Stimulated activated CD8-positive, alpha-beta memory T cell treated with anti-CD3 and anti-CD28 coated beads, Interleukin-12 subunit alpha, Interleukin-12 subunit beta, amount 100 ng/mL, for 4 hours (primary cell): Measurements from ENCODE around the gene SMARCB1.

Source experiments
- DNase-seq: peaks from one replicate; pipeline ENCODE4 v3.0.0-alpha.2; 2020; ENCODE audit warnings: low read depth

Gene SMARCB1

DNA sequence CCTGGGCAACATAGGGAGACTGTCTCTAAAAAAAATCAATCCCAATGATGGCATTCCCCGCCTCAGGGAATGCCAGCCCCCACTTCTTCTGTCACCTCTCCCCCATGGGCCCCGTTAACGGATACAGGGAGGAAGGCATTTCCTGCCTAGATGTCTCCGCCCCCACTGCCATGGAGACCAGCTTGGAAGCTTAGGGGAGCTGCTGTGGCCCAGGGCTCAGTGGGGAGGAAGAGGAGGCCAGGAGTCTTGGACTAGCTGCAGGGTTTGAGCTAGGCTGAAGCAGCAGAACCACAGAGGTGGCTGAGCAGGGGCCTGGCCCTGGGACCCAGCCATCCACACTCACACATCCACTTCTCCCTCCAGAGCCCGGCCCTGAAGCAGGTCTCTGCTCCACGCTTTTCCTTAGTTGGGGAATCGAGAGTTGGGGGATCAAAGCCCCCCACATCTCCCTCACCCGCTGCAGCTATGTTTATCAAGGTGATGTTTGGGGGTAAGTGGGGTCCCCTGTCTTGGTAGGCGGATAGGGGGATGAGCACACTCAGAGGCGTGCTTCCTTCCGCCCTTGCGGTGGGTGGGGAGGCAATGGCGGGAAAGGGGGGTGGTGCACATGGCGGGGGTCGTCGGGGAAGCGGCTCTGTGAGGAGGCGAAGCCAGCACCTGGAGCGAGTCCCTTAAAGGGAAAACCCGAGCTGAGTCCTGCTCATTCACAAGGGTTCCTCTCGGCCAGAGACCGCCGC lies 23.8 kb upstream of the SMARCB1 start, which contains the start of gene C22orf15:
TSS of gene C22orf15 (plus strand) at position 149 of the 737 bp plus-strand sequence. CDS start at position 466, 317 bp downstream.
- no peak for DNase-seq

DNA sequence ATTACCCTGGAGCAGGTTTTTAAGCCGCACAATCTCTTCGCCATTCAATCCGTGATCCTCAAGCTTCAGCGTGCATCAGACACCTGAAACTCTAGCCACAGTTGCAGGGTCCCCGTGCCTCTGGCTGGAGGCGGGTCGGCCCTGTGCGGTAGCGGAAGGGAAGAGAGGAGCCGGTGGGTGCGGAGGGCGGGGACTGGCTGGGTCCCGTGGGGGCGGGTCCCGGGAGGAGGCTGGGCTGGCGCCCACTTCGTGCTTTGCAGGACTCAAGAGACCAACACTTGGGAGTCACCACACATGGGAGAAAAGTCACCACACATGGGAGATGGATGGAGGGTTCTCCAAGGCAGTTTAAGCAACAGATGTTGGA lies 23.2 kb upstream of the SMARCB1 start:
- peak; percentile 43 for DNase-seq

GRCh38 chr22:23763954-23764353 lies 22.8 kb upstream of the SMARCB1 start:
- DNase-seq, result no peak

DNA sequence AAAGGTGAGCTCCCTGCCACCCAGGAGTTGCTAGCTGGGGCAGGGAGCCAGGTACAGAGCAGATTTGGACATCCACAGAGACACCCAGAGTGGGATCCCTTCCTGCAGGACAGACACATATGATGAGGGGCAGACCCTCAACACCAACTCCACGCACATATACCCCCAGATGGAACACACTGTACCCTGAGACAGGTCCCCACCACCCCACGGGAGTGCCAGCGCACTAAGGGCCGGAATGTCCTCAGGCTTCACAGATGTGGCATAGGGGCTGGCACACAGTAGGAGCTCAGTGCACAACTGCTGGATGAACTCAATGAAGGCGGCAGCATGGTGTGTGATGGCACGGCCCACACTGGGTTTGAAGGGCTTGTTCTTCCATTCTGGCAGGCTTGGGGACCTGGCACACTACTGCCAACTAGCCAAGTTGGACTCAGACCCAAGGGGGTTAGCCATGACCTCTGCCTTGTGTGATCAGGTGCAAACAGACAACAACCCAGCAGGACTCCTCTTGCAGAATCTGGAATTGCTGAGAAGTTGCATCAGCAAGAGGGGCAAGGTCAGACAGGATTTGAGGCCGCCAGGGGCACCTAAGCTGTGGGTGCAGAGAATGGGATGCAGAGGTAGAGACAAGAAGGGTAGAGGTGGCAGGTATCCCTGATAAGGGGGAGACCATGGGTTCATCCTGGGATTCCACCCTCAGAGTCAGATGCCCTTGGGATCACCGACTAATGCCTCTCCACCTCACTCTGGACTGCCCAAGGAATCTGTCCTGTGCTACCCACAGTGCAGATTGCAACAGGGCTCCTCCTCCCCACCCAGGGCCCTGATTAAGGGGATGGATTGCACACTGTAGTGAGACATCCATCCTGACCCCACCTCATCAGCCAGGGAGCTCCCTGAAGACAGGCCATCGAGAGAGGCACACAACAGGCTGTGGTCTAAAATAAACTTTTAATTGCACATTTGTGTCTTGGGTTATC lies 21.6 kb upstream of the SMARCB1 start:
- DNase-seq, result no peak

- no peak for DNase-seq
These were observed 19.5 kb upstream of the SMARCB1 start for GRCh38 chr22:23767303-23767672.

GRCh38 chr22:23767673-23768548 lies 18.9 kb upstream of the SMARCB1 start, which contains the start of gene CHCHD10:
CHCHD10 (minus strand) TSS chr22:23767972; CDS start chr22:23767874, 98 bp downstream.
- DNase-seq, result peak; percentile 63

DNA sequence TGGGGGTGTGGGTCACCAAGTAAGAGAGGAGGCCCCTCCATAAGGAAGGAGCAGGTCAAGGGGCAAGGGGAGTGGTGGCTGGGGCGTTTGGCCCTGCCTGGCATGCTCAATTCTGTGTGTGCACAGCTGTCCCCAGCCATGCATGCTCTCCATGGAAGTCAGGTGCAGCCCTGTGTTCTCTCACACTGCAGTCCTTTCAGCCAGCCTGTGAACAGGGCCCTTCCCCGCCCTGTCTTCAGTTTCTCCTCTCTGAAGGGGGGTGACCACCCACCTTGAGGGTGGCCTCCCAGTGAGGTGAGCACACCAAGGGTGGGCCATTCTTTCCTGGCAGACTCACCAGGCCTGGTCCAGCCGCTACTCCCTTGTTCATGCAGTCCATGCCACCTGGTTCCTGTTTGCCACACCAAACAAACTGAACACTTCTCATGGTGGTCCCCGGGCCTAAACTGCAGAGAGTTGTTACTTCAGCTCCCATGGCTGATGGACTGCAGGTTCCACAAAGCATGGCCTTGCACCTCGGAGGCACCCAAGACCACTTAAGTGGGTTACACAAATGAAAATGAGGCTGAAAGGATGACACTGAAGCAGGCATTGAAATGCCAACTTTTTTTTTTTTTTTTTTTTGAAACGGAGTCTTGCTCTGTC lies 17.3 kb upstream of the SMARCB1 start:
- DNase-seq, result no peak

- DNase-seq, result no peak
These were observed 14.5 kb upstream of the SMARCB1 start for GRCh38 chr22:23772315-23772648.

DNA sequence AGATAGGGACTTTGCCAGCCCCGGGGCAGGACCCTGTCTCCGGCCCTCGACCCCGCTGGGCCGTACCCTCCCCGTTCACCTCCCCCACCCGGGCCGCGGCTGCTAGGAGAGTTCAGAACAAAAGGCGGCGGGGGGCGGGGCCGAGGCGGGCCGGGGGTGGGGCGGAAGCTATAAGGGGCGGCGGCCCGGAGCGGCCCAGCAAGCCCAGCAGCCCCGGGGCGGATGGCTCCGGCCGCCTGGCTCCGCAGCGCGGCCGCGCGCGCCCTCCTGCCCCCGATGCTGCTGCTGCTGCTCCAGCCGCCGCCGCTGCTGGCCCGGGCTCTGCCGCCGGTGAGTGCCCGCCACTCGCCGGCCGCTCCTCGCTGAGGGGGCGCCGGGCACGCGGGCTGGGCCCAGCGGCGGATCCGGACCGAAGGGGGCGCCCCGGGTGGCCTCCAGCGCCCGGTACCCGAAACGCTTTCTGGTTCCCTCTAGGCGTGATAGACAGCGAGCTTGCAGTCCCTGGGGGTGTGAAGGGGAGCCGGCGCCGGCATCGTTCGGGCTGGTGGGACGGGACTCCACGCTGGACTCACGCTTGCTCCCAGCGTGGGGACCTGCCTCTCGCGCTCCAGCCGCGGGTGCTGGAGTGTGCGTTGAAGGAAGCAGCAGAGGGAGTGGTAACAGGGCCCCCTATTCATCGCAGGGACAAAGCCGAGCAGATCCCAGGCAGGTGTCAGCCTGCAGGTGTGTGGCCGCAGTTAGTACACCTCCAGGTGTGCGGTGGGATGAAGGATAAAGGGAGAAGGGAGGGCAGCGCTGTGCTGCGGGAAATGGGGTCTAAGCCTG lies 13.9 kb upstream of the SMARCB1 start, which contains the start of gene MMP11:
TSS of gene MMP11 (plus strand) at position 201 of the 825 bp plus-strand sequence. CDS start at position 223, 22 bp downstream.
- DNase-seq, result peak; percentile 29

GRCh38 chr22:23773483-23774113 lies 13.2 kb upstream of the SMARCB1 start:
- no peak for DNase-seq

GRCh38 chr22:23774114-23774921 lies 12.4 kb upstream of the SMARCB1 start:
- no peak for DNase-seq

DNA sequence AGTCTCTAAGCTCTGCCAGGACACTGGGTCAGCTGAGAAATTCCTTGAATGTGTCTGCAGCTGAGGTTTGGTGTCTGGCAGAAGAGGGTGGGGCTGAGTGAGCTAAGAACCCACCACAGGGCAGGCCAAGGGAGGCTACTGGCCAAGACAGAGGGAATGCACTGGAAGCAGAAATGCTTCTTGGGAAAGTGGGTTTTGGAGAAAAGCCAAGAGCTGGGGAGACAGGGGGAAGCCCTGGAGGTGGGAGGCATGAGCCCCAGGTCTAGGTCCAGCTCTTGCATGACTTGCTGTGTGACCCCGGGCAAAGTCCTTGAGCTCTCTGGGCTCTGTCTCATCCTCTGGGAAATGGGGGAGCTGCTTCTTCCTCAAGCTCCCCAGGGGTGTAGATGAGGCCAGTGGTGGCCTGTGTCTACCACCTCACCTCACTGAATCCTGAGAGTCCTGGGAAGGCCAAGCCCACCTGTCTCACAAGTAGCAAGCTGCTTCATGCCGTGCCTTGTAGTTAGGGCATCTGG lies 11.8 kb upstream of the SMARCB1 start:
- DNase-seq, result no peak

- DNase-seq, result no peak
These were observed 10.9 kb upstream of the SMARCB1 start for GRCh38 chr22:23775779-23776375.

- no peak for DNase-seq
These were observed 8.8 kb upstream of the SMARCB1 start for GRCh38 chr22:23777776-23778576.

DNA sequence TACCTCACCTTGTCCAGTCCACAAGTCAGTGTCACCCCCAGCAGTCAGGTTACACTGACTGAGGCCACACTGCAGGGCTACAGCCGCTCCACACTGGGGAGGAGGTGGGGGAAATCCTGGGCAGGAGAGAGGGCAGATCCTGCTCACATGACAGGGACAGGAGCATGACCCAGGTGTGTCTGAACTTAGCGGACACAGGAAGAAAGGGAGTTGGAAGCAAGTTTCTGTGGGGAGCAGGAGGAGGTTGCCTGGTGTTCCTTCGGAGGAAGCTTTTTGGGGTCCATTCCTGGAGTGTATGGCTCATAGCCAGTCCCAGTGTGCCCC lies 8.2 kb upstream of the SMARCB1 start:
- DNase-seq, result no peak

- DNase-seq, result no peak
These were observed 7.7 kb upstream of the SMARCB1 start for GRCh38 chr22:23779083-23779482.

DNA sequence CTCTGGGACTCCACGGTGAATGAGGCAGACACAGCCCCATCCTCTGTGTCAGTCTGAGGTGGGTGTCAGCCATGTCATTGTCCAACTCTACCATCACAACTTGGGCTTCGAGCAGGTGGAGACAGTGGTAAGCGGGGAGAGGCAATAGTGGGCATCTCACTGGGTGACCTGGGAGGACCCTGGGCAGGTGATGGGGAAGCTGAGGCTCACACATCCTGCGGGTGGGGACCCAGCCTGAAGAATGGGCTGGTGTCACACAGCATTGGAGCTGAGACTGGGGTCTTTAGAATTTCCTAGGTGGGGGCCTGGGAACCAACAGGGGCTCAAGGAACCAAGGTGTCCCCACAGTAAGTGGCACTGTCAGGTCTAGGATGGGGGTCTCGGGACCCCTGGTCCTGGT lies 7.0 kb upstream of the SMARCB1 start:
- DNase-seq, result no peak
